Tongue (tissue), 2 donors: ENCODE results near the gene NELFE. TPM values are rescaled to one million over a fixed set of nuclear protein-coding genes. Genes with fewer than 3 reads are reported as not detected.

Source experiments
- DNase-seq: peaks from one replicate; pipeline ENCODE4 v3.0.0-alpha.2; 2015
- total RNA-seq: library from RNA; depleted of rRNA; stranded (reverse); fragments of >200 nt; gene quantifications from one replicate; pipeline ENCODE4 v1.2.3, GENCODE V29; 2014

The NELFE gene
- total RNA-seq, 1 donor from 2014 or later, result 79.7 TPM

GRCh38 chr6:31972709-31973350 lies 14.1 kb upstream of the NELFE start:
- peak; percentile 21 for DNase-seq

GRCh38 chr6:31971993-31972708 lies 13.4 kb upstream of the NELFE start, which contains the start of gene DXO:
Gene DXO, minus strand, starts transcription at chr6:31972138. Its CDS starts 463 bp downstream, at chr6:31971675.
- peak; percentile 99 for DNase-seq

GRCh38 chr6:31971279-31971992 lies 12.7 kb upstream of the NELFE start:
- DNase-seq, result no peak

- no peak for DNase-seq
Measured at GRCh38 chr6:31970604-31971271, 12.0 kb upstream of the NELFE start.

- DNase-seq, result no peak
Measured at GRCh38 chr6:31969712-31970603, 11.2 kb upstream of the NELFE start.

GRCh38 chr6:31968791-31969711 lies 10.3 kb upstream of the NELFE start:
- no peak for DNase-seq

- no peak for DNase-seq
Measured at GRCh38 chr6:31968326-31968725, 9.6 kb upstream of the NELFE start.

GRCh38 chr6:31967926-31968320 lies 9.2 kb upstream of the NELFE start:
- no peak for DNase-seq

- DNase-seq, result no peak
Measured at GRCh38 chr6:31966997-31967925, 8.5 kb upstream of the NELFE start.

GRCh38 chr6:31966506-31966905 lies 7.7 kb upstream of the NELFE start:
- no peak for DNase-seq

- DNase-seq, result no peak
Measured at GRCh38 chr6:31965700-31966099, 6.9 kb upstream of the NELFE start.

- no peak for DNase-seq
Measured at GRCh38 chr6:31963921-31964320, 5.2 kb upstream of the NELFE start.

GRCh38 chr6:31961616-31962015 lies 2.8 kb upstream of the NELFE start:
- no peak for DNase-seq

GRCh38 chr6:31958412-31958740 lies 395 bp downstream of the NELFE start:
- no peak for DNase-seq

GRCh38 chr6:31956796-31957195 lies 2.0 kb downstream of the NELFE start:
- DNase-seq, result no peak

- no peak for DNase-seq
Measured at GRCh38 chr6:31954511-31954910, 4.3 kb downstream of the NELFE start.

GRCh38 chr6:31952890-31953289 lies 5.9 kb downstream of the NELFE start:
- no peak for DNase-seq

- peak; percentile 51 for DNase-seq
Measured at GRCh38 chr6:31952140-31952805, 6.5 kb downstream of the NELFE start.
